GM23338 (cell line): ENCODE results near the gene KCNC2. TPM values are rescaled to one million over a fixed set of nuclear protein-coding genes. Genes with fewer than 3 reads are reported as not detected.

Experiments used
- ATAC-seq: fragments of 200-7000 bp; cut with Tn5 transposase; 3 replicates; pipeline ENCODE4 v1.9.1; 2020
- DNase-seq: peaks from one replicate; pipeline ENCODE4 v3.0.0-alpha.2; 2015; ENCODE audit warnings: low spot score
- H2AFZ ChIP-seq: fragments of 200-600 bp; sonication (generic); 2 replicates; pipeline ENCODE4 v1.8.0; 2016; ENCODE audit warnings: antibody characterized with exemption, mild to moderate bottlenecking, moderate library complexity
- H3F3A ChIP-seq: fragments of 200-600 bp; sonication (generic); replicated peaks from 2 replicates; pipeline ENCODE4 v1.8.0; 2017; ENCODE audit warnings: antibody characterized with exemption, mixed run types, low read depth
- H3K27ac ChIP-seq: fragments of 200-600 bp; sonication (generic); 2 replicates; pipeline ENCODE4 v1.6.1; 2016; ENCODE audit warnings: low read depth
- H3K27me3 ChIP-seq: fragments of 200-600 bp; sonication (generic); 2 replicates; pipeline ENCODE4 v1.8.0; 2016; ENCODE audit warnings: mild to moderate bottlenecking, mixed run types, moderate library complexity; ENCODE audit not compliant: insufficient read depth
- H3K36me3 ChIP-seq: fragments of 200-600 bp; sonication (generic); 2 replicates; pipeline ENCODE4 v1.8.0; 2016; ENCODE audit warnings: mild to moderate bottlenecking; ENCODE audit not compliant: insufficient read depth
- H3K4me1 ChIP-seq: fragments of 200-600 bp; sonication (generic); 2 replicates; pipeline ENCODE4 v1.8.0; 2016; ENCODE audit warnings: mild to moderate bottlenecking, moderate library complexity; ENCODE audit not compliant: insufficient read depth
- H3K4me2 ChIP-seq: fragments of 200-600 bp; sonication (generic); 2 replicates; pipeline ENCODE4 v1.7.1; 2017; ENCODE audit warnings: mixed run types
- H3K4me3 ChIP-seq: fragments of 200-600 bp; sonication (generic); 2 replicates; pipeline ENCODE4 v1.6.1; 2016; ENCODE audit warnings: mixed run types
- H3K79me2 ChIP-seq: fragments of 200-600 bp; sonication (generic); replicated peaks from 2 replicates; pipeline ENCODE4 v1.8.0; 2017; ENCODE audit warnings: mild to moderate bottlenecking; ENCODE audit not compliant: insufficient read depth
- H3K9me2 ChIP-seq: fragments of 200-600 bp; sonication (generic); 2 replicates; pipeline ENCODE4 v1.8.0; 2017; ENCODE audit not compliant: insufficient read depth
- H4K20me1 ChIP-seq: fragments of 200-600 bp; sonication (generic); replicated peaks from 2 replicates; pipeline ENCODE4 v1.8.0; 2017; ENCODE audit warnings: mild to moderate bottlenecking; ENCODE audit not compliant: insufficient read depth
- H3K27ac Mint-ChIP-seq: 2 replicates; pipeline ENCODE4 v1.8.0; 2020; ENCODE audit warnings: inconsistent platforms, mild to moderate bottlenecking, moderate library complexity, mixed read lengths
- H3K27me3 Mint-ChIP-seq: 3 replicates; pipeline ENCODE4 v1.8.0; 2022; ENCODE audit warnings: low read depth, mild to moderate bottlenecking, moderate library complexity, mixed read lengths, inconsistent platforms; ENCODE audit not compliant: insufficient read depth, poor library complexity
- H3K36me3 Mint-ChIP-seq: 3 replicates; pipeline ENCODE4 v1.8.0; 2021; ENCODE audit warnings: low read depth, mild to moderate bottlenecking, inconsistent platforms, moderate library complexity, mixed read lengths
- H3K4me1 Mint-ChIP-seq: 3 replicates; pipeline ENCODE4 v1.8.0; 2020; ENCODE audit warnings: mild to moderate bottlenecking, inconsistent platforms, mixed read lengths
- H3K4me3 Mint-ChIP-seq: 3 replicates; pipeline ENCODE4 v1.8.0; 2021; ENCODE audit warnings: moderate library complexity, mild to moderate bottlenecking, inconsistent platforms, mixed read lengths
- H3K9me3 Mint-ChIP-seq: 3 replicates; pipeline ENCODE4 v1.8.0; 2020; ENCODE audit warnings: moderate library complexity, mild to moderate bottlenecking, inconsistent platforms, mixed read lengths
- EZH2 ChIP-seq: fragments of 200-600 bp; sonication (generic); IDR thresholded peaks from one replicate; pipeline ENCODE4 v1.8.0; 2017; ENCODE audit warnings: antibody characterized with exemption, mild to moderate bottlenecking, low read depth; ENCODE audit not compliant: unreplicated experiment
- EZH2phosphoT487 ChIP-seq: fragments of 200-600 bp; sonication (generic); IDR thresholded peaks from one replicate; pipeline ENCODE4 v1.8.1; 2018; ENCODE audit warnings: antibody characterized with exemption; ENCODE audit not compliant: unreplicated experiment
- JUNB ChIP-seq: IDR thresholded peaks from one replicate; pipeline ENCODE4 v1.6.1; 2016; ENCODE audit warnings: antibody characterized with exemption; ENCODE audit not compliant: unreplicated experiment
- NANOG ChIP-seq: IDR thresholded peaks from 2 replicates; pipeline ENCODE4 v1.6.1; 2016; ENCODE audit warnings: antibody characterized with exemption, borderline replicate concordance
- POLR2AphosphoS5 ChIP-seq: IDR thresholded peaks from 2 replicates; pipeline ENCODE4 v1.6.1; 2016; ENCODE audit warnings: antibody characterized with exemption, low read depth
- STAT1 ChIP-seq: IDR thresholded peaks from one replicate; pipeline ENCODE4 v1.6.1; 2016; ENCODE audit warnings: antibody characterized with exemption; ENCODE audit not compliant: unreplicated experiment
- ZNF114 ChIP-seq: fragments of 250-450 bp; sonication (Bioruptor Pico); IDR thresholded peaks from 2 replicates; pipeline ENCODE4 v1.5.0; 2020; ENCODE audit warnings: mild to moderate bottlenecking, moderate library complexity
- ZNF331 ChIP-seq: fragments of 250-450 bp; sonication (Bioruptor Pico); IDR thresholded peaks from 2 replicates; pipeline ENCODE4 v1.5.0; 2020; ENCODE audit warnings: low read depth, mild to moderate bottlenecking, moderate library complexity
- ZNF462 ChIP-seq: fragments of 250-450 bp; sonication (Bioruptor Pico); IDR thresholded peaks from 2 replicates; pipeline ENCODE4 v1.5.0; 2020; ENCODE audit warnings: mild to moderate bottlenecking, moderate library complexity
- polyA plus RNA-seq: library from polyadenylated mRNA; unstranded; fragments of >200 nt; fragmentation: Nextera tagmentation; extraction: Ambion mirVana; gene quantifications from 2 replicates; pipeline ENCODE4 v1.2.1, GENCODE V29; 2016
- total RNA-seq: library from RNA; depleted of rRNA; stranded (reverse); fragments of >200 nt; shearing (Covaris generic); gene quantifications from 2 replicates; pipeline ENCODE4 v1.2.3, GENCODE V29; 2014

Gene KCNC2
- total and polyA plus RNA-seq, 2 experiments from 2014 or later: 0.10 TPM; not detected in 1

- TF ChIP-seq ZNF462 (CRISPR knock-in tag) (no peak), ZNF331 (CRISPR knock-in tag) (no peak), NANOG (no peak), JUNB (no peak), EZH2 (no peak), POLR2AphosphoS5 (no peak)
These were observed 107.9 kb downstream of the KCNC2 start (continued) for GRCh38 chr12:75101781-75102180.

- no peaks in the 10 kb centered on the region for H3K36me3 Mint-ChIP-seq
- H3K27me3 ChIP-seq: no peaks in the 10 kb centered on the region
- no peak overlapping the region for H3K4me3 Mint-ChIP-seq
- H4K20me1 ChIP-seq: no peaks in the 10 kb centered on the region
- no peaks in the 10 kb centered on the region for H3K9me3 Mint-ChIP-seq
- peaks cover 2% of the 10 kb centered on the region for H3K27me3 Mint-ChIP-seq
- H3K4me1 Mint-ChIP-seq: peaks cover 5% of the 10 kb centered on the region; the same call in 2 of the 3 replicates
- H3K4me3 ChIP-seq: no peak overlapping the region
- no peak overlapping the region for H3K4me2 ChIP-seq
- H3K27ac ChIP-seq: no peak overlapping the region
- no peaks in the 10 kb centered on the region for H3K79me2 ChIP-seq
- TF ChIP-seq ZNF331 (CRISPR knock-in tag) (no peak), POLR2AphosphoS5 (no peak), EZH2phosphoT487 (no peak), ZNF462 (CRISPR knock-in tag) (no peak), STAT1 (no peak), EZH2 (no peak), JUNB (no peak), ZNF114 (CRISPR knock-in tag) (no peak)
- H3K4me1 ChIP-seq: peaks cover 6% of the 10 kb centered on the region; the same call in 1 of the 2 replicates
- ATAC-seq (no peak), DNase-seq (no peak)
- H3K36me3 ChIP-seq: no peaks in the 10 kb centered on the region
- H3K9me2 ChIP-seq: no peaks in the 10 kb centered on the region
- no peak overlapping the region for H3K27ac Mint-ChIP-seq
- H2AFZ ChIP-seq: no peak overlapping the region
- H3F3A ChIP-seq: no peaks in the 10 kb centered on the region
These were observed 110.4 kb downstream of the KCNC2 start for GRCh38 chr12:75099210-75099609.
